ENCODE measurements around the gene ZMYND10.
"Not testable (repeated sequence)": the region's sequence is repeated elsewhere in the genome, so short reads cannot be mapped to it uniquely, and the experiment has no call there.

Gene ZMYND10

DNA sequence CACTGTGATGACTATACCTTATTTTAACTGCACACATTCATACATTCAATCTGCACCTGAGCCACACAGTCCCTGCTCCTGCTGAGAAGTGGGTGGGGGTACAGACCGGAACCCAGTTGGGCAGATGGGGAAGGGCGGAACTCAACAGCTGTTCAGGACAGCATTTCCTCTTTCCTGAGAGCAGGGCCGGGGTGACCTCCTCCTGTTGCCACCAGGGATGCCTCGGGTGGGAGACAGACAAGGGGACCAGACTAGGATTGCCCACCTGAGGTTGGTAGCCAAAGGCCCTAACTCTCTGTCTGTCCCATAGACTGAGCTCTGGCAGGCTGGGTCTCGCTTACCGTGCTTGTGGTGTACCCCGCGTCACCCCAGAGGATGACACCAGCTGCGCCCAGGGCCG lies 26.9 kb downstream of the ZMYND10 start:
- DNase-seq (ENCODE audit: extremely low read depth, low read depth) = no peak
- H3K4me3 ChIP-seq (replicated peaks; ENCODE audit: low read depth, low read length) = no peak overlapping the region
- TF ChIP-seq, protein P1, sequence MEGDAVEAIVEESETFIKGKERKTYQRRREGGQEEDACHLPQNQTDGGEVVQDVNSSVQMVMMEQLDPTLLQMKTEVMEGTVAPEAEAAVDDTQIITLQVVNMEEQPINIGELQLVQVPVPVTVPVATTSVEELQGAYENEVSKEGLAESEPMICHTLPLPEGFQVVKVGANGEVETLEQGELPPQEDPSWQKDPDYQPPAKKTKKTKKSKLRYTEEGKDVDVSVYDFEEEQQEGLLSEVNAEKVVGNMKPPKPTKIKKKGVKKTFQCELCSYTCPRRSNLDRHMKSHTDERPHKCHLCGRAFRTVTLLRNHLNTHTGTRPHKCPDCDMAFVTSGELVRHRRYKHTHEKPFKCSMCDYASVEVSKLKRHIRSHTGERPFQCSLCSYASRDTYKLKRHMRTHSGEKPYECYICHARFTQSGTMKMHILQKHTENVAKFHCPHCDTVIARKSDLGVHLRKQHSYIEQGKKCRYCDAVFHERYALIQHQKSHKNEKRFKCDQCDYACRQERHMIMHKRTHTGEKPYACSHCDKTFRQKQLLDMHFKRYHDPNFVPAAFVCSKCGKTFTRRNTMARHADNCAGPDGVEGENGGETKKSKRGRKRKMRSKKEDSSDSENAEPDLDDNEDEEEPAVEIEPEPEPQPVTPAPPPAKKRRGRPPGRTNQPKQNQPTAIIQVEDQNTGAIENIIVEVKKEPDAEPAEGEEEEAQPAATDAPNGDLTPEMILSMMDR (IDR thresholded peaks at IDR 0.05; ENCODE audit: low read depth, low read length, missing control alignments) = no peak

DNA sequence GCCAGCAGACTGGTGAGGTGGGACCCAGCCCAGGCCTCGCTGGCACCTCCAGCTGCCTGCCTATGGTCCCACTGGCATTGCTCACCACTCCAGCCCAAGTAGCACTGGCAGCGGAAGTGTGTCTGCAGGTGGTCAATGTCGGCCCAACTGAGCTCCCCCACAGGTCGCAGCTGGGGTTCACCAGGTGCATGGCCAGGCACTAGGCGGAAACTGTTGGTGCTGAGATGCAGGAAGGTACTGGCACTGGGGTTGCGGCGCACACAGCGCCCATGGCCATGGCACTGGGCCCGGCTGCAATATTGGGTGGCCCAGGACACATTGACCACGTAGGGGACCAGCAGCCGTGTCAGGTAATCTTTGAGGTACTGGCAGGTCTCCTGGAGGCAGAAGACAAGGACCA lies 27.4 kb downstream of the ZMYND10 start:
- no peak for DNase-seq (ENCODE audit: extremely low read depth, low read depth)
- no peak overlapping the region for H3K4me3 ChIP-seq (replicated peaks; ENCODE audit: low read depth, low read length)
- TF ChIP-seq, protein P1 (IDR thresholded peaks at IDR 0.05; ENCODE audit: low read depth, low read length, missing control alignments) = no peak

DNA sequence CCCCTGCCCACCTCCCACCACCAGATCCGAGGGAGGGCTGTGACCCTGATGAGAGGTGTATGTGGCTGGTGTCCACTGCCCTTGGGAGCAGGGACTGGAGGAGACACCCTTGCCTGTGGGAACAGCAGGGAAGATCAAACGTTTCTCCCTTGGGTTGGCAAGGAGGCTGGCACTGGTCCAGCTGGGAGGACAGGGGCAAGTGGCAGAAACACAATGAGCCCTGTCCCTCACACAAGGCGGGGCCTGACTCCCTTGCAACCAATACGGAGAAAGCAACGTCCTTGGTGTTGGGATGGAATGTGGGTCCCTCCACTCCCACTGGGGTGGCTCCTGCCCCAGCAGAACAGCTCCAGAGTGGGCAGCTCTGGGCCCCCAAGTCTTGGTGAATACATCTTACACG lies 28.2 kb downstream of the ZMYND10 start:
- no peak overlapping the region for H3K4me3 ChIP-seq (replicated peaks; ENCODE audit: low read depth, low read length)
- no peak for DNase-seq (ENCODE audit: extremely low read depth, low read depth)
- TF ChIP-seq, protein P1 (IDR thresholded peaks at IDR 0.05; ENCODE audit: low read depth, low read length, missing control alignments) = no peak

DNA sequence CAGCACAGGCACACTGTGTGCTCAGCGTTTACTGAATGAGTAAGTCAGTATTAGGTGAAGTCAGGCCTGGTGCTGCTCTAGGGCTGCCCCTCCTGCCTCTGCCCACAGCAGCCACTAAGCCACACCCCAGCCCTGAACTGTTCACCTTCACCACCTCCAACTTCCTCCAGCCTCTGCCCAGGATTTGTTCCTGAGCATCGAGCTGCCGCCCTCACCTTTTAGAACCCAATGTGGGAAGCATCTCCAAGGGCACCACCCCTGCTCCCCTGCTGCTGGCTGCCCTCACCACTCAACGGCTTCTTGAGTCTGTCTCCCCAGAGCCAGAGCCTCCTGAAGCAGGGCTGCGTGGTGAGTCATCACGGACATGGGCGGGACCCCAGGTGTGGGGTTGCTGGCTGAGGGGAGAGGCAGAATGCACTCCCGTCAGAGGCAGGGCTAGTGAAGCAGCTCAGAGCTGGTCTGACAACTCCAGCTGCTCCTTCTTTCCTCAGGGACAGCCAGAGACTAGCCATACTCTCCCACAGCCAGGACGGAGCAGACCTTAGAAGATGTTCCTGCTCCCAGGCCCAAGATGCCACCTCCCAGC lies 28.8 kb downstream of the ZMYND10 start:
- no peak overlapping the region for H3K4me3 ChIP-seq (replicated peaks; ENCODE audit: low read depth, low read length)
- no peak for DNase-seq (ENCODE audit: extremely low read depth, low read depth)
- TF ChIP-seq, protein P1 (IDR thresholded peaks at IDR 0.05; ENCODE audit: low read depth, low read length, missing control alignments) = no peak

DNA sequence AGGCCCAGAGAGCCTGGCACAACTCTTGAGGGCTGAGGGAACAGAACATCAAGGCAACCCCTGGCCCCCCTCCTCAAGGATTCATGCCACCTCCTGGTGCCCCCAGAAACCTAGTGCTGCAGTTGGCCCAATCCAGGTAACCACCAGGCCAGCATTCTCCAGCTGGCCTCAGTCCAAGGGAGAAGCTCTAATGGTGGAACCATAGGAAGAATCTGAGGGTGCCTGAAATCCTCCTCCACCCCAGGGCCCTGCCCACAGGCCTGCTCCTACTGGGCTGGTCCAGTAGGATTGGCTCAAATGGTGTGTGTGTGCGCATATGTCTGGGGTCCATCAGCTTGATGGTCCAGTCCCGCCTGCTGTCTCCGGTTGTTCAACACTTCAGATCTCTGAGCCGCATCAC lies 30.7 kb downstream of the ZMYND10 start:
- no peak for DNase-seq (ENCODE audit: extremely low read depth, low read depth)
- H3K4me3 ChIP-seq (replicated peaks; ENCODE audit: low read depth, low read length) = no peak overlapping the region
- TF ChIP-seq, protein P1 (IDR thresholded peaks at IDR 0.05; ENCODE audit: low read depth, low read length, missing control alignments) = no peak

DNA sequence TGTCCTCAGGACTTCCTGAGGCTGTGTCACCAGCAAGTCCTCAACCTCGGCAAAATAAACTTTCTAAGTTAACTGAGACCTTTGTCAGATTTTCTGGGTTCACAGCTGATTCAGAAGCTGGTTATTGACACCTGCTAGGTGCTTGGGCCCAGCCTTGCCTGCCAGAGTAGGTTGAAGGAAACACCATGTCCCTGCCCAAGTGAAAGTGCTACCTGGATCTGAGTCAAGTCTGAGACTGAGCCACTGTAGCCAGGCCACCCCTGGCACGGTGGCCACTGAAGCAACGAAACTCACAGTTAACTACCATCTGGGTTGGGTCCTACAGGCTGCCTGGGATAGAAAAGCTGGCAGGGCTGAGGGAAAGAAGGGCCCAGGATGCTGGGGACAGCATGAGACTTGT lies 31.2 kb downstream of the ZMYND10 start:
- no peak overlapping the region for H3K4me3 ChIP-seq (replicated peaks; ENCODE audit: low read depth, low read length)
- no peak for DNase-seq (ENCODE audit: extremely low read depth, low read depth)
- TF ChIP-seq, protein P1 (IDR thresholded peaks at IDR 0.05; ENCODE audit: low read depth, low read length, missing control alignments) = no peak

DNA sequence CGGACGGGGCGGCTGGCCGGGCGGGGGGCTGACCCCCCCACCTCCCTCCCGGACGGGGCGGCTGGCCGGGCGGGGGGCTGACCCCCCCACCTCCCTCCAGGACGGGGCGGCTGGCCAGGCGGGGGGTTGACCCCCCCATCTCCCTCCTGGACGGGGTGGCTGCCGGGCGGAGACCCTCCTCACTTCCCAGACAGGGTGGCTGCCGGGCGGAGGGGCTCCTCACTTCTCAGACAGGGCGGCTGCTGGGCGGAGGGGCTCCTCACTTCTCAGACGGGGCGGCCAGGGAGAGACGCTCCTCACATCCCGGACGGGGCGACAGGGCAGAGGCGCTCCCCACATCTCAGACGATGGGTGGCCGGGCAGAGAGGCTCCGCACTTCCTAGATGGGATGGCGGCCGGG lies 33.5 kb downstream of the ZMYND10 start:
- DNase-seq (ENCODE audit: extremely low read depth, low read depth); H3K4me3 ChIP-seq (replicated peaks; ENCODE audit: low read depth, low read length): not testable (repeated sequence)

Measured in HFF-Myc (cell line).